K562 (cell line): ENCODE data around the gene ZNF609.
A peak's percentile ranks its signal among the peaks of the same experiment; 100 is the strongest.

Experiments
- ATF4 ChIP-seq: fragments of 450-650 bp; formaldehyde crosslinking; IDR thresholded peaks from 2 replicates; pipeline ENCODE4 v1.4.0; 2022; ENCODE audit warnings: mild to moderate bottlenecking, moderate library complexity
- BHLHE40 ChIP-seq: IDR thresholded peaks from 2 replicates; pipeline ENCODE4 v1.6.1; 2011; ENCODE audit warnings: low read length, improper control_type of control experiment
- CREB5 ChIP-seq: fragments of 250-450 bp; sonication (Bioruptor Pico); IDR thresholded peaks from 2 replicates; pipeline ENCODE4 v1.5.0; 2020; ENCODE audit warnings: mild to moderate bottlenecking
- CTCF ChIP-seq, 3 experiments: IDR thresholded peaks in 2 of 3; conservative IDR thresholded peaks in 1 of 3; 2 replicates each; pipeline ENCODE4 v1.5.1; 2011 to 2012; ENCODE audit warnings: low read length in 3 of 3, mild to moderate bottlenecking in 3 of 3, control low read depth in 2 of 3, improper control_type of control experiment in 1 of 3, inconsistent platforms in 1 of 3, low read depth in 1 of 3, mixed read lengths in 1 of 3, moderate library complexity in 1 of 3; ENCODE audit not compliant: insufficient read depth in 2 of 3
- IRF9 ChIP-seq: fragments of 450-650 bp; IDR thresholded peaks from 2 replicates; pipeline ENCODE4 v1.6.1; 2016; ENCODE audit warnings: missing biosample characterization, missing genetic modification characterization
- PPARD ChIP-seq: fragments of 250-450 bp; sonication (Bioruptor Pico); IDR thresholded peaks from 2 replicates; pipeline ENCODE4 v1.8.0; 2022; ENCODE audit warnings: inconsistent platforms, mild to moderate bottlenecking, moderate library complexity
- RCOR1 ChIP-seq, 2 experiments: IDR thresholded peaks; 2 replicates each; pipeline ENCODE4 v1.6.1; 2012; ENCODE audit warnings: low read depth in 2 of 2, low read length in 2 of 2, borderline replicate concordance in 1 of 2, improper control_type of control experiment in 1 of 2
- ZFP36 ChIP-seq: fragments of 150-350 bp; IDR thresholded peaks from 2 replicates; pipeline ENCODE4 v1.6.1; 2018; ENCODE audit warnings: low read length, low read depth; ENCODE audit not compliant: partially characterized antibody
- ZNF347 ChIP-seq: fragments of 450-650 bp; formaldehyde crosslinking; IDR thresholded peaks from 2 replicates; pipeline ENCODE4 v1.4.0; 2020; ENCODE audit warnings: low read depth, mild to moderate bottlenecking, moderate library complexity
- ZNF354B ChIP-seq: fragments of 250-450 bp; sonication (Bioruptor Pico); IDR thresholded peaks from 2 replicates; pipeline ENCODE4 v1.4.0; 2020

GRCh38 chr15:64596701-64597476 is 136.5 kb downstream of the ZNF609 start:
- no peak for TF ChIP-seq CTCF (IDR thresholded peaks at IDR 0.05 in 2 of 3, conservative IDR thresholded peaks at IDR 0.05 in 1 of 3; ENCODE audit: insufficient read depth in 2 of 3, low read depth in 1 of 3, low read length in 3 of 3)
- TF ChIP-seq PPARD (CRISPR knock-in tag), result no peak
- TF ChIP-seq BHLHE40, result no peak
- no peak for TF ChIP-seq IRF9
- no peak for TF ChIP-seq ATF4 (CRISPR knock-in tag)
- no peak for TF ChIP-seq CREB5 (CRISPR knock-in tag)
- TF ChIP-seq RCOR1 (IDR thresholded peaks at IDR 0.05; ENCODE audit: borderline replicate concordance in 1 of 2, low read depth in 2 of 2, low read length in 2 of 2), result peak in 1 of 2 experiments; percentile 53; a peak in 1 of 4 replicates
- TF ChIP-seq ZNF347, result no peak
- no peak for TF ChIP-seq ZNF354B (CRISPR knock-in tag)
- TF ChIP-seq ZFP36, result no peak
